Placental pericyte (primary cell): ENCODE results near the gene IFIH1. TPM values are rescaled to one million over a fixed set of nuclear protein-coding genes. Genes with fewer than 3 reads are reported as not detected.

ENCODE experiments used
- total RNA-seq: library from RNA; depleted of rRNA; stranded (reverse); fragments of >200 nt; gene quantifications from 2 replicates; pipeline ENCODE4 v1.2.3, GENCODE V29; 2012

Gene IFIH1
- 4.6 and 9.3 TPM in 2 replicates for total RNA-seq

DNA sequence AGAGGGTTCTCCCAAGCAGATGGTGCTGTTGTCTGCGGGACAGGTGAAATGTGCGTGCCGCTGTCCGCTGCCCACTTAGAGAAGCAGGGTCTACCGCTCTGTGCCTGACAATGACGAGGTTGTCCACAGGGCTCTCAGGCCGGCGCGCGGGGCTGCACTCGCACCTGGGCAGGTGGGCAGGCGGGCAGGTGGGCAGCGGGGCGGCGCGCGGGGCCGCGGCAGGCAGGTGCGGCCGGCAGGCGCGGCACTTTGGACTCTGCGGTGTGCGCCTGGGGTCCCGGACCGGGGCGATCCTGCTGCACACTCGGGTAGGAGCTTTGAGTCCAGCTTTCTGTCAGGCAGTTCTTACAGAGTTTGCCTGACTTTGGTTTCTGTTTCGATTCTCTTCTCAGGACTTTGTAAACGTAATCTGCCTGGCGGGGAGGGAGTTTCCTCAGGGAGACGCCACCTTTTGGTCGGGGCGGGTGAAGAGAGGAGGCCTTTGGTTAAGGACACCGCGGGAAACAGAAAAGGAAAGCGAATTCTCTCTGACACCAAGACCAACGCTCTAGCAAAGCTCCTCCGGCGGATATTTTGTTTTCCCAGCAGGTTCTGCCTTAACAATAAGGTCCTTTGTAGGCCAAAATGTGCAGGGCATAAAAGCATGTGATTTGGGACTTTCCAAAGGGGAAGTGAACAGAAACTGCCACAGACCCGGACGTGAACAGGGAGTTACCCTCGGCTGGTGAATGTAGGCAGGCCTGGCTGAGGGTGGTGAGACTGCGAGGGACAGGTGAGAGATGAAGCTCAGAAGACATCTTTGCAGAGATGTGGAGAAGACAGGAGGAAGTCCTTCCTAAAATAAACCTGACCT, at the start of gene IFIH1:
Gene IFIH1, minus strand, starts transcription at position 357 of the 853 bp plus-strand sequence. CDS start 377 bp downstream, outside the sequence.

DNA sequence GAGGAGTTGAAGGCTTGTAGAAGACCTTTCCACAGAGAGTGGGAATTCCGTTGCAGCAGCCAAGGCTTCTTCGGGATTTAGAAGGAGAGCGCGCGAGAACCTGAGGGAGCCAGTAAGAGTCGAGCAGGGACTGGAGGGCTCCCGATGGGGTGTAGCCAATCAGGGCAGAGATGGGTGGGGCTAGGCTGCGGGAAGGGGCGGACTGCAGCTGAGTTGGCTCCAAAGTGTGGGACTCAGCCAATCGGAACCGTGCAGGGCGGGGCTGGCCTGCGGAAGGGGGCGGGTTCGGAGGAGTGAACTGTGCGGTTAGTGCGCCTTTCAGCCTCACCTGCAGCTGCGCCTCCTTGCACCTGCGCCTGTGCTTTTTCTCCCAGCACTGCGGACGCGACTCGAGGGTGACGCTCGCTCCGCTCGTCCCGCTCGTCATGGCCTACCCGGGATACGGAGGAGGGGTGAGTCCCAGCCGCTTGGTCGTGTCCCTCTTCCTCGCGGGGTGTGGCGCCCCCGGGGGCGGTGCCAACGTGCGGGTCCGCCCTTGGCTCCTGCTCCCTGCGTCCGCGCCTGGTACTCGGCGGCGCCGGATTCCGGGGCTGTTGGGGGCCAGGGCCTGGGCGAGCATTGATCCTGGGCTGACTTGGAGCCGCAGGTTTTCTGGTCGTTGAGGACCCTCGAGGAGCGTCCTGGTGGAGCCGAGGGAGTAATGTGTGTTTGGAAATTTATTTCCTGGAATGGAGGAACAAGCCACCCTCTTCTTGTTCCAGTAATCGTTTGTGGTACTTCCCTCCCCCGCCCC, 25.5 kb upstream of the IFIH1 start, which contains the start of gene GCA:
Gene GCA, plus strand, starts transcription at position 309 of the 793 bp plus-strand sequence. Its CDS starts 117 bp downstream, at position 426.

DNA sequence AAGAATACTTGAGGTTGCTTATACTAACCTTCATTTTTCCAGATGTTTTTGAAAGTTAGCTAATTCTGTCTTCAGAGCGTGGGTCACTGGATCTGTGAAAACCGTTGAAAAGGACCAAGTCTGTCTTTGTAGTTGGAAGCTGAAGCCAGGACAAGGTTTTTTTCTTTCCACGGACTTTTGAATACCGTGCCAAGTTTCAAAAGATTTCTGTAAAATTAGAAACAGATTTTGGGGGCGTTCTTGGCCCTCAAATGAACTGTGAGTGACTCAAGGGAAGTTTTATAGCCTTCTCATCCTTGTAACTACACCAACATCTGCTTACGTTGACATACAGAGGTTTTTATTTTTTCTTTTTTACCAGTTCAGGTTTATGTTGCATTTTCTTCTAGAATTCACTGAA, 75.2 kb downstream of the IFIH1 start, which contains the start of gene FAP:
Gene FAP, minus strand, starts transcription at position 152 of the 400 bp plus-strand sequence. Its CDS starts 118 bp downstream, at position 34.

Other genes with a start within 250 kb of the IFIH1 start
- gene DPP4, start 244.5 kb downstream of the IFIH1 start, total RNA-seq: 71.4 and 636 TPM in 2 replicates
- gene GCG, start 166.4 kb downstream of the IFIH1 start, total RNA-seq: not detected in 2 replicates
- 247 and 272 TPM in 2 replicates for gene FAP, start 75.2 kb downstream of the IFIH1 start, total RNA-seq
- 1.1 and 1.8 TPM in 2 replicates for gene GCA, start 25.4 kb upstream of the IFIH1 start, total RNA-seq